Measurements from ENCODE around the gene PRKAA1. TPM values are rescaled to one million over a fixed set of nuclear protein-coding genes. Genes with fewer than 3 reads are reported as not detected.
A peak's percentile ranks its signal among the peaks of the same experiment; 100 is the strongest.

PRKAA1 gene
- total RNA-seq, 1 experiment from 2014 or later = 84.5 TPM

GRCh38 chr5:40755407-40756365, 42.5 kb downstream of the PRKAA1 start, which contains the start of gene TTC33:
TSS of gene TTC33 (minus strand) at chr5:40755961. CDS start at chr5:40747018, 8,943 bp downstream.
- Histone ChIP-seq H3K9ac (ENCODE audit: low read length) (peak within 1 kb of the TSS; percentile 74), H4K20me1 (ENCODE audit: low read length) (no peaks in the 10 kb centered on the region), H3K36me3 (ENCODE audit: low read depth, low read length) (no peaks in the 10 kb centered on the region; the same call in 1 of the 2 replicates), H3K27ac (ENCODE audit: low read length) (peak within 1 kb of the TSS; percentile 38), H3K4me1 (ENCODE audit: insufficient read depth, low read length) (peaks cover 10% of the 10 kb centered on the region), H3K9me3 (ENCODE audit: low read length) (no peaks in the 10 kb centered on the region), H3K9me2 (replicated peaks; ENCODE audit: low read length) (no peaks in the 10 kb centered on the region), H3K4me2 (ENCODE audit: low read length) (peak within 1 kb of the TSS; percentile 86), H2AFZ (ENCODE audit: low read length) (peak within 1 kb of the TSS; percentile 96), H3K27me3 (ENCODE audit: low read length) (no peaks in the 10 kb centered on the region), H3F3A (ENCODE audit: low read length, unreplicated experiment) (peaks cover 4% of the 10 kb centered on the region), H3K4me3 (ENCODE audit: low read length) (peak within 1 kb of the TSS; percentile 85), H3K79me2 (ENCODE audit: low read length) (peaks cover 28% of the 10 kb centered on the region)
- peak; percentile 87 for ATAC-seq
- BruUV-seq (replicated peaks) = TSS peak; percentile 93
- ChIA-PET POLR2A (ENCODE audit: unreplicated experiment) (no interaction called here), CTCF (interaction anchor here (0.8 kb wide), 1 partner anchor 43 kb away, joined by 3 read pairs; no protein-coding TSS in a partner anchor)
- TF ChIP-seq EZH2 (IDR thresholded peaks at IDR 0.05; ENCODE audit: low read length, unreplicated experiment) = no peak
- TF ChIP-seq, protein P1, sequence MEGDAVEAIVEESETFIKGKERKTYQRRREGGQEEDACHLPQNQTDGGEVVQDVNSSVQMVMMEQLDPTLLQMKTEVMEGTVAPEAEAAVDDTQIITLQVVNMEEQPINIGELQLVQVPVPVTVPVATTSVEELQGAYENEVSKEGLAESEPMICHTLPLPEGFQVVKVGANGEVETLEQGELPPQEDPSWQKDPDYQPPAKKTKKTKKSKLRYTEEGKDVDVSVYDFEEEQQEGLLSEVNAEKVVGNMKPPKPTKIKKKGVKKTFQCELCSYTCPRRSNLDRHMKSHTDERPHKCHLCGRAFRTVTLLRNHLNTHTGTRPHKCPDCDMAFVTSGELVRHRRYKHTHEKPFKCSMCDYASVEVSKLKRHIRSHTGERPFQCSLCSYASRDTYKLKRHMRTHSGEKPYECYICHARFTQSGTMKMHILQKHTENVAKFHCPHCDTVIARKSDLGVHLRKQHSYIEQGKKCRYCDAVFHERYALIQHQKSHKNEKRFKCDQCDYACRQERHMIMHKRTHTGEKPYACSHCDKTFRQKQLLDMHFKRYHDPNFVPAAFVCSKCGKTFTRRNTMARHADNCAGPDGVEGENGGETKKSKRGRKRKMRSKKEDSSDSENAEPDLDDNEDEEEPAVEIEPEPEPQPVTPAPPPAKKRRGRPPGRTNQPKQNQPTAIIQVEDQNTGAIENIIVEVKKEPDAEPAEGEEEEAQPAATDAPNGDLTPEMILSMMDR (conservative IDR thresholded peaks at IDR 0.05; ENCODE audit: low read depth, low read length) = peak; percentile 84
- DNase-seq = peak; percentile 97
- intact Hi-C loops (cut with micrococcal nuclease) = loop anchor here (1.0 to 2.0 kb wide), 5 partner anchors 19 to 124 kb away; partner anchors contain the start of genes PRKAA1 and RPL37

DNA sequence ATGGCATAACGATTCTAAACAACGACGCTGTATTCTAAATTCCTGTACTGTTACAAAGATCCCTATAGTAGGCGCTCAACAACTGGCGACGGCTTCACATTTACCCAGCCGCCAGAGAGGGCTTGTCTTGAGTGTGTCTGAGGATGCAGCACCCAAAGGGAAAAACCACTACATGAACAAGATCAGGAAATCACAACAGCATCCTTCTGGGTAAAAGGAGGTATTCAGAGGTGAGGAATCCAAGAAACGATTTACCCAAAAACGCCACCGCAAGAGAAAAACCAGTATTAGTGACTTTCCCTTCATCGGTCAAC, 43.1 kb downstream of the PRKAA1 start:
- Histone ChIP-seq H3K79me2 (ENCODE audit: low read length) (peaks cover 28% of the 10 kb centered on the region), H3K4me1 (ENCODE audit: insufficient read depth, low read length) (peaks cover 10% of the 10 kb centered on the region), H3F3A (ENCODE audit: low read length, unreplicated experiment) (no peaks in the 10 kb centered on the region), H3K36me3 (ENCODE audit: low read depth, low read length) (no peaks in the 10 kb centered on the region; the same call in 1 of the 2 replicates), H4K20me1 (ENCODE audit: low read length) (no peaks in the 10 kb centered on the region), H3K9me3 (ENCODE audit: low read length) (no peaks in the 10 kb centered on the region), H3K4me3 (ENCODE audit: low read length) (peak overlapping the region; percentile 85), H3K4me2 (ENCODE audit: low read length) (peak overlapping the region; percentile 86), H3K9me2 (replicated peaks; ENCODE audit: low read length) (no peaks in the 10 kb centered on the region), H3K9ac (ENCODE audit: low read length) (peak overlapping the region; percentile 74), H3K27me3 (ENCODE audit: low read length) (no peaks in the 10 kb centered on the region), H3K27ac (ENCODE audit: low read length) (peak overlapping the region; percentile 38), H2AFZ (ENCODE audit: low read length) (peak overlapping the region; percentile 96)
- ATAC-seq (peak; percentile 82), DNase-seq (peak; percentile 88)
- TF ChIP-seq, protein P1 (conservative IDR thresholded peaks at IDR 0.05; ENCODE audit: low read depth, low read length) = peak; percentile 91
- TF ChIP-seq EZH2 (IDR thresholded peaks at IDR 0.05; ENCODE audit: low read length, unreplicated experiment) (no peak), EZH2phosphoT487 (IDR thresholded peaks at IDR 0.05; ENCODE audit: borderline replicate concordance, low read length) (no peak)
- CTCF ChIA-PET = no interaction called here
- POLR2A ChIA-PET (ENCODE audit: unreplicated experiment) = no interaction called here
- intact Hi-C loops (cut with micrococcal nuclease) = loop anchor here (1.0 kb wide), 4 partner anchors 39 to 124 kb away; partner anchors contain the start of genes PRKAA1 and RPL37
- BruUV-seq (replicated peaks) = no TSS peak

All from PC-3 (cell line).